Suprapubic skin (tissue), 3 donors: ENCODE results near the gene SCRN1.

Experiments used
- CTCF ChIP-seq, 2 donors: fragments of 200-600 bp in 1 of 2; fragments of 450-650 bp in 1 of 2; sonication (generic) in 1 of 2; IDR thresholded peaks; one replicate each; pipeline ENCODE4 v1.5.1; 2016 to 2019; ENCODE audit warnings: antibody characterized with exemption in 2 of 2, mild to moderate bottlenecking in 1 of 2, moderate library complexity in 1 of 2
- POLR2A ChIP-seq, 2 donors: fragments of 450-650 bp; IDR thresholded peaks; one replicate each; pipeline ENCODE4 v1.6.1; 2017; ENCODE audit warnings: antibody characterized with exemption in 2 of 2, mild to moderate bottlenecking in 2 of 2, moderate library complexity in 2 of 2

GRCh38 chr7:29900745-29901144, 88.9 kb downstream of the SCRN1 start:
- no peak for TF ChIP-seq CTCF (IDR thresholded peaks at IDR 0.05)
- TF ChIP-seq POLR2A (IDR thresholded peaks at IDR 0.05), result no peak
